Measurements from ENCODE around the gene PARD3B. TPM values are rescaled to one million over a fixed set of nuclear protein-coding genes. Genes with fewer than 3 reads are reported as not detected.

PARD3B gene
- total RNA-seq, 1 experiment from 2014 or later: 3.6 TPM

GRCh38 chr2:204973616-204974015 lies 428.3 kb downstream of the PARD3B start:
- Histone ChIP-seq H3K27ac (ENCODE audit: low read length) (no peak overlapping the region; the same call in 1 of the 2 replicates), H3K4me3 (ENCODE audit: low read depth in 2 of 2, low read length in 2 of 2) (no peak overlapping the region), H3K4me1 (ENCODE audit: control insufficient read depth, insufficient read depth, low read length) (no peaks in the 10 kb centered on the region), H3K27me3 (ENCODE audit: control insufficient read depth, insufficient read depth, low read length) (no peaks in the 10 kb centered on the region), H3K36me3 (ENCODE audit: control insufficient read depth, insufficient read depth, low read length) (no peaks in the 10 kb centered on the region), H3K9me3 (ENCODE audit: control insufficient read depth, insufficient read depth, low read depth, low read length) (no peaks in the 10 kb centered on the region)
- TF ChIP-seq TCF7L2 (IDR thresholded peaks at IDR 0.05; ENCODE audit: low read depth, low read length) (no peak), POLR2AphosphoS5 (IDR thresholded peaks at IDR 0.05; ENCODE audit: low read depth, low read length) (no peak), SIN3A (IDR thresholded peaks at IDR 0.05; ENCODE audit: borderline replicate concordance, insufficient read depth, low read depth, low read length) (no peak)
- no peak for DNase-seq (ENCODE audit: low read depth, low spot score)
- no peak for ATAC-seq
- in situ Hi-C loops (cut with HindIII; ENCODE audit: low pct_unique_long_range_greater_than_20kb, low sequenced_read_pairs) (no loop called here), intact Hi-C loops (cut with micrococcal nuclease; ENCODE audit: unreplicated experiment) (no loop called here)
- BruUV-seq (replicated peaks): no TSS peak
- ChIA-PET CTCF (no interaction called here), POLR2A (no interaction called here)

GRCh38 chr2:204974487-204974886 lies 429.2 kb downstream of the PARD3B start:
- CTCF ChIA-PET: no interaction called here
- intact Hi-C loops (cut with micrococcal nuclease; ENCODE audit: unreplicated experiment): no loop called here
- Histone ChIP-seq H3K4me1 (ENCODE audit: control insufficient read depth, insufficient read depth, low read length) (no peaks in the 10 kb centered on the region), H3K9me3 (ENCODE audit: control insufficient read depth, insufficient read depth, low read depth, low read length) (no peaks in the 10 kb centered on the region), H3K36me3 (ENCODE audit: control insufficient read depth, insufficient read depth, low read length) (no peaks in the 10 kb centered on the region), H3K27ac (ENCODE audit: low read length) (no peak overlapping the region), H3K4me3 (ENCODE audit: low read depth in 2 of 2, low read length in 2 of 2) (no peak overlapping the region), H3K27me3 (ENCODE audit: control insufficient read depth, insufficient read depth, low read length) (no peaks in the 10 kb centered on the region)
- BruUV-seq (replicated peaks): no TSS peak
- TF ChIP-seq CTCF (IDR thresholded peaks at IDR 0.05): no peak
- TF ChIP-seq POLR2AphosphoS5 (IDR thresholded peaks at IDR 0.05; ENCODE audit: low read depth, low read length): no peak
- no peak for TF ChIP-seq TCF7L2 (IDR thresholded peaks at IDR 0.05; ENCODE audit: low read depth, low read length)
- TF ChIP-seq REST (IDR thresholded peaks at IDR 0.05; ENCODE audit: insufficient read depth in 1 of 2, low read depth in 2 of 2, low read length in 1 of 2): no peak
- no peak for TF ChIP-seq SIN3A (IDR thresholded peaks at IDR 0.05; ENCODE audit: borderline replicate concordance, insufficient read depth, low read depth, low read length)
- POLR2A ChIA-PET: no interaction called here
- ATAC-seq (no peak), DNase-seq (ENCODE audit: low read depth, low spot score) (no peak)
- in situ Hi-C loops (cut with HindIII; ENCODE audit: low pct_unique_long_range_greater_than_20kb, low sequenced_read_pairs): no loop called here

- TF ChIP-seq CTCF (IDR thresholded peaks at IDR 0.05): no peak
- TF ChIP-seq REST (IDR thresholded peaks at IDR 0.05; ENCODE audit: insufficient read depth in 1 of 2, low read depth in 2 of 2, low read length in 1 of 2): no peak
- TF ChIP-seq SIN3A (IDR thresholded peaks at IDR 0.05; ENCODE audit: borderline replicate concordance, insufficient read depth, low read depth, low read length): no peak
- POLR2A ChIA-PET: no interaction called here
- H3K36me3 ChIP-seq (ENCODE audit: control insufficient read depth, insufficient read depth, low read length): no peaks in the 10 kb centered on the region
- ATAC-seq: no peak
- H3K27me3 ChIP-seq (ENCODE audit: control insufficient read depth, insufficient read depth, low read length): no peaks in the 10 kb centered on the region
- H3K4me1 ChIP-seq (ENCODE audit: control insufficient read depth, insufficient read depth, low read length): no peaks in the 10 kb centered on the region
- intact Hi-C loops (cut with micrococcal nuclease; ENCODE audit: unreplicated experiment): no loop called here
- in situ Hi-C loops (cut with HindIII; ENCODE audit: low pct_unique_long_range_greater_than_20kb, low sequenced_read_pairs): no loop called here
- DNase-seq (ENCODE audit: low read depth, low spot score): no peak
- CTCF ChIA-PET: no interaction called here
- no peak overlapping the region for H3K27ac ChIP-seq (ENCODE audit: low read length)
- no peak overlapping the region for H3K4me3 ChIP-seq (ENCODE audit: low read depth in 2 of 2, low read length in 2 of 2)
- no TSS peak for BruUV-seq (replicated peaks)
- no peaks in the 10 kb centered on the region for H3K9me3 ChIP-seq (ENCODE audit: control insufficient read depth, insufficient read depth, low read depth, low read length)
Measured at GRCh38 chr2:204977914-204978313, 432.6 kb downstream of the PARD3B start.

Measured in Panc1 (cell line).